AG09309 (cell line): ENCODE measurements around the gene PLXNA3.

ENCODE experiments used
- DNase-seq: peaks from one replicate; pipeline ENCODE4 v3.0.0-alpha.2; 2010; ENCODE audit warnings: low read depth
- H3K4me3 ChIP-seq: 2 replicates; pipeline ENCODE4 v1.5.1; 2011; ENCODE audit warnings: mild to moderate bottlenecking, low read depth, low read length, moderate library complexity; ENCODE audit not compliant: control insufficient read depth
- TF ChIP-seq, protein P1 (sequence below): IDR thresholded peaks from 2 replicates; pipeline ENCODE4 v1.5.1; 2011; ENCODE audit warnings: mild to moderate bottlenecking, low read depth, low read length, inconsistent platforms; ENCODE audit not compliant: insufficient read depth, control insufficient read depth; ENCODE audit errors: missing control alignments

PLXNA3 gene

DNA sequence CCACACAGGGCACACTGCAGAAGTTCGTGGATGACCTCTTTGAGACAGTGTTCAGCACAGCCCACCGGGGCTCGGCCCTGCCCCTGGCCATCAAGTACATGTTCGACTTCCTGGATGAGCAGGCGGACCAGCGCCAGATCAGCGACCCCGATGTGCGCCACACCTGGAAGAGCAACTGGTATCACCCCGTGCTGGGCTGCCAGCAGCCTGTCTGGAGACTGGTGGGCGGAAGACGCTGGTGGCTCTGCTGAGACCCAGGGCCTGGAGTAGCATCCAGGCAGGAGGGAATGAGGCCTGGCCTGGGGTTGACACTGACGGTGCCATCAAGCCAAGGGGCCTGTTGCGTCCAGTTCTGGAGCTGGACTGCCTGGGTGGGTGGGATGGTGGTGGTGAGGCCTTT lies 12.4 kb downstream of the PLXNA3 start:
- H3K4me3 ChIP-seq: no peak overlapping the region
- DNase-seq: no peak
- TF ChIP-seq, protein P1, sequence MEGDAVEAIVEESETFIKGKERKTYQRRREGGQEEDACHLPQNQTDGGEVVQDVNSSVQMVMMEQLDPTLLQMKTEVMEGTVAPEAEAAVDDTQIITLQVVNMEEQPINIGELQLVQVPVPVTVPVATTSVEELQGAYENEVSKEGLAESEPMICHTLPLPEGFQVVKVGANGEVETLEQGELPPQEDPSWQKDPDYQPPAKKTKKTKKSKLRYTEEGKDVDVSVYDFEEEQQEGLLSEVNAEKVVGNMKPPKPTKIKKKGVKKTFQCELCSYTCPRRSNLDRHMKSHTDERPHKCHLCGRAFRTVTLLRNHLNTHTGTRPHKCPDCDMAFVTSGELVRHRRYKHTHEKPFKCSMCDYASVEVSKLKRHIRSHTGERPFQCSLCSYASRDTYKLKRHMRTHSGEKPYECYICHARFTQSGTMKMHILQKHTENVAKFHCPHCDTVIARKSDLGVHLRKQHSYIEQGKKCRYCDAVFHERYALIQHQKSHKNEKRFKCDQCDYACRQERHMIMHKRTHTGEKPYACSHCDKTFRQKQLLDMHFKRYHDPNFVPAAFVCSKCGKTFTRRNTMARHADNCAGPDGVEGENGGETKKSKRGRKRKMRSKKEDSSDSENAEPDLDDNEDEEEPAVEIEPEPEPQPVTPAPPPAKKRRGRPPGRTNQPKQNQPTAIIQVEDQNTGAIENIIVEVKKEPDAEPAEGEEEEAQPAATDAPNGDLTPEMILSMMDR: no peak

GRCh38 chrX:154470914-154471568 lies 13.0 kb downstream of the PLXNA3 start:
- DNase-seq: no peak
- TF ChIP-seq, protein P1: no peak
- no peak overlapping the region for H3K4me3 ChIP-seq

DNA sequence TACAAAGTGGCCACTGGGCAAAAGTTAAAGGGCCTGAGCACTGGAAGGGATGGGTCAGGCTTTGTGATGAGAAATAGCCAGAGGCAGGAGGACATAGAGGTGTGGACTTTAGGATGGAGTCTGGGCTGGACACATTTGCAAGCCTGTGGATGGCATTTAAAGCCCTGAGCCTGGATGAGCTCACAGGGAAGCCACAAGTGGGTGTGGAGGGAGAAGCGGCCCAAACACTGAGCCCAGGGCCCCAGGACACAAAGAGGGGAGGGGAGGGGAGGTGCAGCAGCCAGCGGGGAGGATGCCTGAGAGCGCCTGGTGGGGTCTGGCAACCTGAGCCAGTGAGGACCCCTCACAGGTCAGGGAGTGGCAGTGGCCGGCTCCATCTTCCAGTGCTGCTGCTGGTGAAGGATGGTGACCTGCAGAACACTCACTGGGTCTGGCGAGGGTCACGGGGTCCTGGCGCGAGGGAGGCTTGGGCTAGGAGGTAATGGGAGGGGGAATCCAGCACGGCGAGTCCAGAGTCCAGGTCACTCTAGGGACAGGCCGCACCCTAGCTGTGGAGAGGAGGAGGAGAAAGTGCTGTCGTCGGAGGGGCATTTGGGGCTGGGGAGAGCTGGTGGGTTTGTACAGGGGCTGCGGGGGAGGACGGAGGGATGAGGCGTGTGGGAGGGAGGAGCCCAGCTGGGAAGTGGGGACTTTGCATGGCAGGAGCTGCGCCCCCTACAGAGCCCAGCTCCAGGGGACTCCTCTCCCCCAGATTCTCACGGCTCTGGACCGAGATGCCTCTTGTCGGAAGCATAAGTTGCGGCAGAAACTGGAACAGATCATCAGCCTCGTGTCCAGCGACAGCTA lies 14.0 kb downstream of the PLXNA3 start:
- TF ChIP-seq, protein P1: no peak
- no peak overlapping the region for H3K4me3 ChIP-seq
- DNase-seq: no peak

DNA sequence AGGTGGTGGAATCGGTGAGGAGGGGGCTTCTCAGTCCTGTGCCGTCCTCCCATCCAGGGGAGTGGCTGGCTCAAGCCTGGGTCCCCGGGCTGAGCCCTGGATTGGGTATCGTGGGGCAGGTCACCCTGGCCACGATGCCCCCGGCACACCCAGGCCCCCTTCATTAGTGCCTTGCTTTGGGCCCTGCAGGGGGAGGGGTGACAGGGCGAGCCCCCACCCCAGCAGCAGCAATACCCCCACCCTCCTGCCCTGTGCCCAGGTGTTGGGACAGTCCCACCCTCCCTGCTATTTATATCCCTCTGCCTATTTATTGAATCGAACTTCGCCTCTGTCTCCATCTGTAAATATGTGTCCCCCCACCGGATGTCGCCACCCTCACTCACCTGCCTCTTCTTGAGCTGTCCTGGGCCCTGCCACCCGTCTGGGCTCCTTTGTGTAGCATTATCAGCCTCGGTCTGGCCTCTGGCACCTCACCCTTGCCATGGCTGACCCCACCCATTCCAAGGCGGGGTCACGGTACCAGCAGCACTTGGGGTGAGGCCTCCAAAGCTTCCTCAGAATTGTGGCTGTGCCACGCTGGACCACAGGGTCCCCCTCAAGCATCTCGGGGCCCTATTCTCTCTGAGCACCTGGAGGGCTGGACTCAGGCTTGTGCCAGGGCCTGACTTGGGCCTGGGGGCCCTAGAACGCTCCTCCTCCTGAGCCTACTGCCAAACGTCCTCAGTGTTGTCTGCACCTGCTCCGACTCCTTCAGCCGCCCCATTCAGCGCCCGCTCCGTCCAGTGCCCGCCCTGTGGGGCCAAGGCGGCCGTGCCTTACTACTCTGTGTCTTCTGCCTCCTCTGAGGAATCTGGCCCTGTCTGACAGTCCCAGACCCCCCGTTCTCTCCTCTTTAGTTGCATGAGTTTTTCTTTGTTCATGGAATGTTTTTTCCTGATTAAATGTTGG lies 14.9 kb downstream of the PLXNA3 start:
- no peak for DNase-seq
- TF ChIP-seq, protein P1: no peak
- H3K4me3 ChIP-seq: no peak overlapping the region

GRCh38 chrX:154473683-154474082 lies 15.6 kb downstream of the PLXNA3 start:
- TF ChIP-seq, protein P1: no peak
- no peak for DNase-seq
- H3K4me3 ChIP-seq: no peak overlapping the region

GRCh38 chrX:154476821-154477220 lies 18.7 kb downstream of the PLXNA3 start:
- no peak for DNase-seq
- no peak overlapping the region for H3K4me3 ChIP-seq

More at GRCh38 chrX:154476821-154477220, 18.7 kb downstream of the PLXNA3 start:
- TF ChIP-seq, protein P1: no peak
